Type B pancreatic cell (in vitro differentiated cells): ENCODE measurements around the gene SEM1. TPM values are rescaled to one million over a fixed set of nuclear protein-coding genes. Genes with fewer than 3 reads are reported as not detected.
"Not testable (repeated sequence)": the region's sequence is repeated elsewhere in the genome, so short reads cannot be mapped to it uniquely, and the experiment has no call there.

Source experiments
- DNase-seq: peaks from one replicate; pipeline ENCODE4 v3.0.0; 2021; ENCODE audit warnings: mixed read lengths; ENCODE audit not compliant: unreplicated experiment; ENCODE audit errors: extremely low spot score
- H3K27ac Mint-ChIP-seq: 2 replicates; pipeline ENCODE4 v1.8.0; 2021; ENCODE audit warnings: mild to moderate bottlenecking, mixed read lengths
- H3K27me3 Mint-ChIP-seq: 2 replicates; pipeline ENCODE4 v1.8.0; 2021; ENCODE audit warnings: mixed read lengths
- H3K36me3 Mint-ChIP-seq: 2 replicates; pipeline ENCODE4 v1.8.0; 2021; ENCODE audit warnings: mixed read lengths
- H3K4me1 Mint-ChIP-seq: one replicate; pipeline ENCODE4 v1.8.0; 2021; ENCODE audit warnings: mixed read lengths; ENCODE audit not compliant: unreplicated experiment
- H3K4me3 Mint-ChIP-seq: 2 replicates; pipeline ENCODE4 v1.8.0; 2021; ENCODE audit warnings: mild to moderate bottlenecking, mixed read lengths
- H3K9me3 Mint-ChIP-seq: 2 replicates; pipeline ENCODE4 v1.8.0; 2021; ENCODE audit warnings: mixed read lengths
- CTCF ChIP-seq: fragments of 200-600 bp; sonication (generic); conservative IDR thresholded peaks from 2 replicates; pipeline ENCODE4 v1.5.0; 2021; ENCODE audit warnings: antibody characterized with exemption, mild to moderate bottlenecking
- total RNA-seq: library from RNA; stranded (reverse); gene quantifications from 2 replicates; pipeline ENCODE4 v1.2.1, GENCODE V29; 2021; ENCODE audit warnings: low replicate concordance

Gene SEM1
- total RNA-seq, 1 donor from 2014 or later, result 62.5 TPM

- no peak for DNase-seq
- Mint-ChIP-seq H3K4me1 (peaks cover 6% of the 10 kb centered on the region), H3K36me3 (peaks cover 23% of the 10 kb centered on the region)
Measured at GRCh38 chr7:96700516-96700915, 9.1 kb downstream of the SEM1 start.

GRCh38 chr7:96699219-96699871, 10.3 kb downstream of the SEM1 start:
- Mint-ChIP-seq H3K9me3 (no peaks in the 10 kb centered on the region), H3K27ac (no peak overlapping the region), H3K27me3 (no peaks in the 10 kb centered on the region), H3K36me3 (peaks cover 23% of the 10 kb centered on the region), H3K4me1 (peaks cover 6% of the 10 kb centered on the region), H3K4me3 (no peak overlapping the region)
- DNase-seq, result no peak
- TF ChIP-seq CTCF, result no peak

More at GRCh38 chr7:96700516-96700915, 9.1 kb downstream of the SEM1 start:
- no peak overlapping the region for H3K27ac Mint-ChIP-seq
- TF ChIP-seq CTCF, result no peak
- no peaks in the 10 kb centered on the region for H3K9me3 Mint-ChIP-seq
- H3K4me3 Mint-ChIP-seq, result no peak overlapping the region
- no peaks in the 10 kb centered on the region for H3K27me3 Mint-ChIP-seq

GRCh38 chr7:96698449-96698848, 11.2 kb downstream of the SEM1 start:
- not testable (repeated sequence) for H3K9me3 Mint-ChIP-seq, H3K4me3 Mint-ChIP-seq, DNase-seq, H3K27me3 Mint-ChIP-seq, H3K4me1 Mint-ChIP-seq, H3K27ac Mint-ChIP-seq
- H3K36me3 Mint-ChIP-seq, result peaks cover 28% of the 10 kb centered on the region

- Mint-ChIP-seq H3K27me3 (no peaks in the 10 kb centered on the region), H3K4me3 (no peak overlapping the region), H3K9me3 (no peaks in the 10 kb centered on the region), H3K36me3 (peaks cover 28% of the 10 kb centered on the region), H3K4me1 (peaks cover 6% of the 10 kb centered on the region), H3K27ac (no peak overlapping the region)
- TF ChIP-seq CTCF, result no peak
- no peak for DNase-seq
Measured at GRCh38 chr7:96697822-96698221, 11.8 kb downstream of the SEM1 start.

GRCh38 chr7:96695581-96695980, 14.1 kb downstream of the SEM1 start:
- H3K36me3 Mint-ChIP-seq, result peaks cover 26% of the 10 kb centered on the region
- peaks cover 6% of the 10 kb centered on the region for H3K4me1 Mint-ChIP-seq
- no peaks in the 10 kb centered on the region for H3K27me3 Mint-ChIP-seq
- no peak for DNase-seq
- no peak for TF ChIP-seq CTCF
- no peaks in the 10 kb centered on the region for H3K9me3 Mint-ChIP-seq
- H3K4me3 Mint-ChIP-seq, result no peak overlapping the region
- no peak overlapping the region for H3K27ac Mint-ChIP-seq

- Mint-ChIP-seq H3K27ac (no peak overlapping the region), H3K4me3 (no peak overlapping the region), H3K36me3 (peaks cover 26% of the 10 kb centered on the region), H3K4me1 (peaks cover 6% of the 10 kb centered on the region), H3K27me3 (no peaks in the 10 kb centered on the region), H3K9me3 (no peaks in the 10 kb centered on the region)
- TF ChIP-seq CTCF, result no peak
- no peak for DNase-seq
Measured at GRCh38 chr7:96694082-96694481, 15.6 kb downstream of the SEM1 start.
